Mesenchymal stem cell (in vitro differentiated cells and primary cell): ENCODE measurements around the gene INSYN1.

Experiments used
- DNase-seq: peaks from one replicate; pipeline ENCODE4 v3.0.0-alpha.2; 2013
- H2AFZ ChIP-seq: one replicate; pipeline ENCODE4 v1.6.1; 2013; ENCODE audit warnings: low read depth, mild to moderate bottlenecking, control low read depth, inconsistent platforms, low read length, moderate library complexity
- H2AK5ac ChIP-seq: 2 replicates; pipeline ENCODE4 v1.6.1; 2013; ENCODE audit warnings: low read length, moderate library complexity, mild to moderate bottlenecking, inconsistent platforms; ENCODE audit not compliant: severe bottlenecking
- H2BK120ac ChIP-seq: one replicate; pipeline ENCODE4 v1.6.1; 2013; ENCODE audit warnings: low read depth, mild to moderate bottlenecking, inconsistent platforms, low read length, moderate library complexity
- H2BK12ac ChIP-seq, 2 experiments: one replicate each; pipeline ENCODE4 v1.6.1; 2013; ENCODE audit warnings: inconsistent platforms in 2 of 2, low read length in 2 of 2, mild to moderate bottlenecking in 2 of 2, moderate library complexity in 2 of 2, control low read depth in 1 of 2
- H2BK15ac ChIP-seq: one replicate; pipeline ENCODE4 v1.6.1; 2013; ENCODE audit warnings: mild to moderate bottlenecking, low read depth, inconsistent platforms; ENCODE audit not compliant: poor library complexity, severe bottlenecking
- H2BK5ac ChIP-seq: 2 replicates; pipeline ENCODE4 v1.6.1; 2013; ENCODE audit warnings: low read depth, mild to moderate bottlenecking, low read length, control low read depth, inconsistent platforms; ENCODE audit not compliant: poor library complexity, severe bottlenecking
- H3K14ac ChIP-seq, 2 experiments: one replicate each; pipeline ENCODE4 v1.6.1; 2013; ENCODE audit warnings: inconsistent platforms in 2 of 2, low read length in 2 of 2, control low read depth in 1 of 2, mild to moderate bottlenecking in 1 of 2, moderate library complexity in 1 of 2
- H3K18ac ChIP-seq, 2 experiments: one replicate each; pipeline ENCODE4 v1.6.1; 2013; ENCODE audit warnings: inconsistent platforms in 2 of 2, low read length in 2 of 2, control low read depth in 1 of 2, low read depth in 1 of 2, mild to moderate bottlenecking in 1 of 2
- H3K23ac ChIP-seq, 2 experiments: one replicate each; pipeline ENCODE4 v1.6.1; 2013; ENCODE audit warnings: inconsistent platforms in 2 of 2, low read length in 2 of 2, mild to moderate bottlenecking in 2 of 2, moderate library complexity in 2 of 2, control low read depth in 1 of 2
- H3K27ac ChIP-seq: 2 replicates; pipeline ENCODE4 v1.5.1; 2013; ENCODE audit warnings: mild to moderate bottlenecking, moderate library complexity, low read length, control low read depth, inconsistent platforms; ENCODE audit not compliant: poor library complexity, severe bottlenecking
- H3K27me3 ChIP-seq, 2 experiments: 2 replicates each; pipeline versions ENCODE4 v1.6.1 to v1.7.0; 2013; ENCODE audit warnings: low read length in 2 of 2, mild to moderate bottlenecking in 2 of 2, moderate library complexity in 2 of 2, control low read depth in 1 of 2, inconsistent platforms in 1 of 2; ENCODE audit not compliant: control insufficient read depth in 1 of 2, insufficient read depth in 1 of 2
- H3K36me3 ChIP-seq, 2 experiments: 2 replicates each; pipeline versions ENCODE4 v1.6.1 to v1.7.0; 2013; ENCODE audit warnings: low read length in 2 of 2, control low read depth in 1 of 2, inconsistent platforms in 1 of 2, low read depth in 1 of 2, mild to moderate bottlenecking in 1 of 2; ENCODE audit not compliant: insufficient read depth in 2 of 2, control insufficient read depth in 1 of 2
- H3K4ac ChIP-seq, 2 experiments: one replicate each; pipeline ENCODE4 v1.6.1; 2013; ENCODE audit warnings: inconsistent platforms in 2 of 2, low read length in 2 of 2, mild to moderate bottlenecking in 2 of 2, moderate library complexity in 2 of 2, control low read depth in 1 of 2, low read depth in 1 of 2
- H3K4me1 ChIP-seq: 2 replicates; pipeline ENCODE4 v1.6.1; 2013; ENCODE audit warnings: low read depth, low read length, control low read depth; ENCODE audit not compliant: control insufficient read depth, insufficient read depth
- H3K4me2 ChIP-seq: 2 replicates; pipeline ENCODE4 v1.6.1; 2013; ENCODE audit warnings: low read length, mild to moderate bottlenecking, inconsistent platforms; ENCODE audit not compliant: poor library complexity, severe bottlenecking
- H3K4me3 ChIP-seq, 2 experiments: 2 replicates each; pipeline versions ENCODE4 v1.5.1 to v1.7.0; 2013; ENCODE audit warnings: low read length in 2 of 2, mild to moderate bottlenecking in 2 of 2, control low read depth in 1 of 2, low read depth in 1 of 2; ENCODE audit not compliant: insufficient read depth in 1 of 2
- H3K79me1 ChIP-seq: replicated peaks from 2 replicates; pipeline ENCODE4 v1.6.1; 2013; ENCODE audit warnings: mild to moderate bottlenecking, control low read depth, low read length, inconsistent platforms; ENCODE audit not compliant: poor library complexity, severe bottlenecking
- H3K9ac ChIP-seq: 2 replicates; pipeline ENCODE4 v1.7.0; 2013; ENCODE audit warnings: mild to moderate bottlenecking, low read length, moderate library complexity
- H3K9me3 ChIP-seq: 2 replicates; pipeline ENCODE4 v1.7.0; 2013; ENCODE audit warnings: mild to moderate bottlenecking, low read length; ENCODE audit not compliant: control insufficient read depth
- H4K8ac ChIP-seq: one replicate; pipeline ENCODE4 v1.6.1; 2013; ENCODE audit warnings: inconsistent platforms, mild to moderate bottlenecking, low read length, moderate library complexity
- H4K91ac ChIP-seq: one replicate; pipeline ENCODE4 v1.6.1; 2013; ENCODE audit warnings: mild to moderate bottlenecking, low read length, inconsistent platforms
- WGBS: methylation state at CpG from one replicate; pipeline ENCODE4 v1.1.7; 2013; ENCODE audit warnings: mixed read lengths; 5-methylcytosine and 5-hydroxymethylcytosine counted together

INSYN1 gene

GRCh38 chr15:73757571-73757970, 4.4 kb upstream of the INSYN1 start:
- Histone ChIP-seq H3K36me3 (no peaks in the 10 kb centered on the region), H3K18ac (no peak overlapping the region), H2BK12ac (no peak overlapping the region), H2BK120ac (no peak overlapping the region), H3K4me3 (no peak overlapping the region), H3K14ac (no peak overlapping the region), H3K79me1 (no peaks in the 10 kb centered on the region), H3K27me3 (peaks cover 64 to 84% of the 10 kb centered on the region in 2 experiments), H3K27ac (no peak overlapping the region), H3K4me2 (no peak overlapping the region), H3K9ac (no peak overlapping the region), H2BK15ac (no peak overlapping the region), H2BK5ac (no peak overlapping the region), H3K23ac (no peak overlapping the region), H4K91ac (no peak overlapping the region), H3K4me1 (peaks cover 5% of the 10 kb centered on the region), H3K9me3 (no peaks in the 10 kb centered on the region), H2AK5ac (no peak overlapping the region), H2AFZ (no peak overlapping the region), H4K8ac (no peak overlapping the region), H3K4ac (no peak overlapping the region)
- DNase-seq = no peak

- no peak overlapping the region for H3K9ac ChIP-seq
- no peak overlapping the region for H2BK120ac ChIP-seq
- no peak overlapping the region for H2BK12ac ChIP-seq
- peaks cover 58 to 80% of the 10 kb centered on the region in 2 experiments for H3K27me3 ChIP-seq
- no peak overlapping the region for H3K27ac ChIP-seq
- H3K14ac ChIP-seq = no peak overlapping the region
- H3K9me3 ChIP-seq = no peaks in the 10 kb centered on the region
- H2BK15ac ChIP-seq = no peak overlapping the region
- H3K79me1 ChIP-seq = no peaks in the 10 kb centered on the region
- peaks cover 10% of the 10 kb centered on the region for H3K4me1 ChIP-seq
- no peak overlapping the region for H4K8ac ChIP-seq
- H2AK5ac ChIP-seq = no peak overlapping the region
- no peak overlapping the region for H3K23ac ChIP-seq
- H3K4ac ChIP-seq = no peak overlapping the region
- H3K18ac ChIP-seq = no peak overlapping the region
- no peak overlapping the region for H2AFZ ChIP-seq
- no peak overlapping the region for H3K4me3 ChIP-seq
- no peak for DNase-seq
- no peak overlapping the region for H4K91ac ChIP-seq
- WGBS = 55% methylated on average over 3 of the region's 3 CpGs
- H2BK5ac ChIP-seq = no peak overlapping the region
- H3K4me2 ChIP-seq = no peak overlapping the region
- no peaks in the 10 kb centered on the region for H3K36me3 ChIP-seq
Measured at GRCh38 chr15:73756947-73757513, 3.9 kb upstream of the INSYN1 start.

GRCh38 chr15:73756390-73756789, 3.2 kb upstream of the INSYN1 start:
- Histone ChIP-seq H3K4me3 (no peak overlapping the region), H2BK15ac (no peak overlapping the region), H3K79me1 (no peaks in the 10 kb centered on the region), H3K23ac (no peak overlapping the region), H2BK120ac (no peak overlapping the region), H4K8ac (no peak overlapping the region), H2BK12ac (no peak overlapping the region), H4K91ac (no peak overlapping the region), H3K18ac (no peak overlapping the region), H3K27ac (no peak overlapping the region), H3K4me1 (peaks cover 16% of the 10 kb centered on the region), H3K36me3 (no peaks in the 10 kb centered on the region), H3K4me2 (no peak overlapping the region), H3K14ac (no peak overlapping the region), H3K4ac (no peak overlapping the region), H3K27me3 (peaks cover 54 to 80% of the 10 kb centered on the region in 2 experiments), H3K9ac (no peak overlapping the region), H3K9me3 (no peaks in the 10 kb centered on the region), H2AFZ (no peak overlapping the region), H2AK5ac (no peak overlapping the region), H2BK5ac (no peak overlapping the region)
- DNase-seq = no peak
- 72% methylated on average over 2 of the region's 2 CpGs for WGBS

- no peaks in the 10 kb centered on the region for H3K79me1 ChIP-seq
- H4K8ac ChIP-seq = no peak overlapping the region
- H2BK15ac ChIP-seq = no peak overlapping the region
- no peak overlapping the region for H3K14ac ChIP-seq
- H3K4ac ChIP-seq = no peak overlapping the region
- H3K4me3 ChIP-seq = no peak overlapping the region
- no peak overlapping the region for H2AK5ac ChIP-seq
- H3K27me3 ChIP-seq = peaks cover 54 to 80% of the 10 kb centered on the region in 2 experiments
- no peak overlapping the region for H2BK120ac ChIP-seq
- WGBS = 85% methylated on average over 2 of the region's 3 CpGs
- no peak overlapping the region for H3K9ac ChIP-seq
- H2BK5ac ChIP-seq = no peak overlapping the region
- peaks cover 18% of the 10 kb centered on the region for H3K4me1 ChIP-seq
- no peak overlapping the region for H4K91ac ChIP-seq
- H3K27ac ChIP-seq = no peak overlapping the region
- no peak overlapping the region for H3K4me2 ChIP-seq
- H2AFZ ChIP-seq = no peak overlapping the region
- no peak for DNase-seq
- H3K18ac ChIP-seq = no peak overlapping the region
- no peak overlapping the region for H3K23ac ChIP-seq
- no peaks in the 10 kb centered on the region for H3K36me3 ChIP-seq
- no peaks in the 10 kb centered on the region for H3K9me3 ChIP-seq
- H2BK12ac ChIP-seq = no peak overlapping the region
Measured at GRCh38 chr15:73755946-73756345, 2.8 kb upstream of the INSYN1 start.
